Measurements from ENCODE around the gene FOXF1. TPM values are rescaled to one million over a fixed set of nuclear protein-coding genes. Genes with fewer than 3 reads are reported as not detected.

Gene FOXF1
- total and polyA plus RNA-seq, 4 donors: 12.2 to 34.4 (median 19.1) TPM

DNA sequence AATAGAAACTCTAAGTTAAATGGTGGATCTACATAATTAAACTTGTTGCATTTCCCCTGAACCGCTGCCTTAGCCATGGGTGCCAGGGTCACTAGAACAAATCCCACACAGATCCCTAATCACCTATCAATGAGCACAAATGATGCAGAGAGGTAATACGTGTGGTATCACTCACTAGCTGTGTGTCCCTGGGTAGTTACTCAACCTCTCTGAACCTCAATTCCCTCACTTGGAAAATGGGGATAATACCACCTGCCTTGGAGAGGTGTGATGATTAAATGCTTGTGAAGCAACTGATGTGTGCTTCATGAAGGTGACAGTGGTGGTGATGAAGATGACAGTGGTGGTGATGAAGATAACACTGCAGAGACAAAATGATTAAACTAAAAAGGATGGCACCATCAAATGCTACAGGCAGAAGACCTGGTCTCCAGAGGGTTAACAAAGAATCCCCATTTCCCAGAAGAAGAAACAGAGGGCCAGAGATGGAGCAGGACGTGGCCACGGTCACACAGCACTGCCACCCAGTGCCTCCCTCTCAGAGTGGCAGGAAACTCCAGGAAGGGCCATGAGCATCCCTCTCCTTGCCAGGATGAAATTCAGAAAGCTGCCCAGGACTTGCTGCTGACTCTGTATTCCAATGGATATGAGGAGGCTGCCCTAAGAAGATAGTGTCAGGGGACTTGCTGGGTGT is 17.9 kb upstream of the FOXF1 start:
- Histone ChIP-seq H3K9ac (ENCODE audit: insufficient read depth in 1 of 2, low read length in 2 of 2) (no peak overlapping the region), H3K27ac (ENCODE audit: low read depth in 1 of 2, low read length in 1 of 2) (peak overlapping the region in 1 of 2 donors; percentile 48)
- WGBS, 2 donors: 55 to 63% methylated on average over 4 of the region's 4 CpGs

GRCh38 chr16:86492961-86493629 is 17.2 kb upstream of the FOXF1 start:
- H3K36me3 ChIP-seq (ENCODE audit: control insufficient read depth in 4 of 4, insufficient read depth in 4 of 4, low read length in 4 of 4): peaks cover 0 to 21% (median 6%) of the 10 kb centered on the region in 4 donors
- no peak overlapping the region for H3K9ac ChIP-seq (ENCODE audit: insufficient read depth in 1 of 2, low read length in 2 of 2)
- H3K4me1 ChIP-seq (ENCODE audit: control insufficient read depth in 5 of 5, insufficient read depth in 5 of 5, low read length in 5 of 5): peaks cover 0 to 9% (median 0%) of the 10 kb centered on the region in 5 donors
- ATAC-seq (ENCODE audit: insufficient read depth, low FRiP score): no peak
- peaks cover 0 to 10% (median 0%) of the 10 kb centered on the region in 4 donors for H3K9me3 ChIP-seq (ENCODE audit: control insufficient read depth in 4 of 4, insufficient read depth in 3 of 4, low read length in 3 of 4)
- TF ChIP-seq CTCF (IDR thresholded peaks at IDR 0.05; ENCODE audit: control extremely low read depth, extremely low read depth): no peak
- H3K27me3 ChIP-seq (ENCODE audit: control insufficient read depth in 3 of 3, insufficient read depth in 3 of 3, low read length in 2 of 3): peaks cover 4 to 77% (median 22%) of the 10 kb centered on the region in 3 donors
- peak overlapping the region in 1 of 2 donors; percentile 48 for H3K27ac ChIP-seq (ENCODE audit: low read depth in 1 of 2, low read length in 1 of 2)
- WGBS, 2 donors: 37 to 41% methylated on average over 9 of the region's 9 CpGs
- DNase-seq: no peak
- H3K4me3 ChIP-seq: no peak overlapping the region

More for the DNA sequence above, 17.9 kb upstream of the FOXF1 start:
- Histone ChIP-seq H3K4me1 (ENCODE audit: control insufficient read depth in 5 of 5, insufficient read depth in 5 of 5, low read length in 5 of 5) (peaks cover 0 to 8% (median 0%) of the 10 kb centered on the region in 5 donors), H3K36me3 (ENCODE audit: control insufficient read depth in 4 of 4, insufficient read depth in 4 of 4, low read length in 4 of 4) (peaks cover 0 to 21% (median 6%) of the 10 kb centered on the region in 4 donors), H3K27me3 (ENCODE audit: control insufficient read depth in 3 of 3, insufficient read depth in 3 of 3, low read length in 2 of 3) (peaks cover 4 to 79% (median 20%) of the 10 kb centered on the region in 3 donors), H3K4me3 (no peak overlapping the region), H3K9me3 (ENCODE audit: control insufficient read depth in 4 of 4, insufficient read depth in 3 of 4, low read length in 3 of 4) (peaks cover 0 to 10% (median 0%) of the 10 kb centered on the region in 4 donors)
- ATAC-seq (ENCODE audit: insufficient read depth, low FRiP score) (no peak), DNase-seq (no peak)
- no peak for TF ChIP-seq CTCF (IDR thresholded peaks at IDR 0.05; ENCODE audit: control extremely low read depth, extremely low read depth)

DNA sequence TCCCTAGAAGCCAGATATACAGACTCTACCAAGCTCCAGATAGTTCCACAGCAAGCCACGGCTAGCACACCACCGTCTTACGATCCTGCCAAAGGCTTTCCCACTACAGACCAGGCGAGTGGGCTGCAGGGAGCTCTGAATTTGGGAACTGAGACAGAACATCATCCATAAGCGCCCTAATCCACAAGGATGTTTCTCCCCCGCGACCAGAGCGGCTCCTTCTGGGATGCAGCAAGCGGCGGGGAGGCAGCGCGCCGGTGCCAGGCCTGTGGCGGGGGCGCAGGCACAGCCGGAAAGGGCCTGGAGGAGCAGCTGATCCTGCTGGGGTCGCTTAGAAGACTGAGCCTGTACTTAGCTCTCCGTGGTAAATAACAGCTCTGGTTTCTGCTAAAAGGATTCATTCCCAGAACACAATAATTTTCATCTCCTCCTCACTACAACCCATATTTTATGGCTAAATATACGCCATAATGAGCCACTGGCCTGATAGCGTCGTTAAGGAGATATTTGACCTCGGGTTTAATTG is 16.2 kb upstream of the FOXF1 start:
- Histone ChIP-seq H3K36me3 (ENCODE audit: control insufficient read depth in 4 of 4, insufficient read depth in 4 of 4, low read length in 4 of 4) (peaks cover 0 to 12% (median 6%) of the 10 kb centered on the region in 4 donors), H3K4me1 (ENCODE audit: control insufficient read depth in 5 of 5, insufficient read depth in 5 of 5, low read length in 5 of 5) (peaks cover 0 to 18% (median 0%) of the 10 kb centered on the region in 5 donors), H3K4me3 (no peak overlapping the region), H3K9ac (ENCODE audit: insufficient read depth in 1 of 2, low read length in 2 of 2) (peak overlapping the region in 1 of 2 donors; percentile 23), H3K27ac (ENCODE audit: low read depth in 1 of 2, low read length in 1 of 2) (peak overlapping the region in 1 of 2 donors; percentile 89), H3K9me3 (ENCODE audit: control insufficient read depth in 4 of 4, insufficient read depth in 3 of 4, low read length in 3 of 4) (peaks cover 0 to 7% (median 0%) of the 10 kb centered on the region in 4 donors), H3K27me3 (ENCODE audit: control insufficient read depth in 3 of 3, insufficient read depth in 3 of 3, low read length in 2 of 3) (peaks cover 4 to 76% (median 20%) of the 10 kb centered on the region in 3 donors)
- WGBS, 2 donors: 18 to 20% methylated on average over 22 of the region's 22 CpGs
- DNase-seq (no peak), ATAC-seq (ENCODE audit: insufficient read depth, low FRiP score) (no peak)
- TF ChIP-seq CTCF (IDR thresholded peaks at IDR 0.05; ENCODE audit: control extremely low read depth, extremely low read depth): no peak

Data from lung (tissue), 12 donors.